ENCODE results near the gene LRRTM4. TPM values are rescaled to one million over a fixed set of nuclear protein-coding genes. Genes with fewer than 3 reads are reported as not detected.
"Not testable (repeated sequence)": the region's sequence is repeated elsewhere in the genome, so short reads cannot be mapped to it uniquely, and the experiment has no call there.

Gene LRRTM4
- polyA plus RNA-seq, 3 donors, result 0.68 to 1.9 (median 1.3) TPM

DNA sequence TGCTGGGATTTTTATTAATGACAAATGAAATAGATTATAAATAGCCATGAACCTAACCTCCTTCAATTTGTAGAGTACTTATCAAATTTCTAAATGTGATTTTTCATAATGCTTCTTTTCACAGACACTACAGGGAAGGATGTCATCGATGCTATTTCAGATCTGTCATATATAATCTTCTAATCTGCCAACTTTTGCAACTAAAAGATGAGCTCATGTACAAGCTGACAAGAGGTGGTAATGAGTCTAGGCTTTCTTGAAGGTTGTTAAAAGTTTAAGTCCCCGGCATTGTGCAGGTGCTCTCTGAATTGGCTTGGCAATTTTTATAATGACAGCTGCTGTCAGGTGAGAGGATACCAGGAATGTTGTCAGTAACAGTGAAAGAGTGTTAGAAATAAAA lies 320.4 kb downstream of the LRRTM4 start:
- DNase-seq (ENCODE audit: extremely low read depth in 1 of 11, low read depth in 9 of 11, low spot score in 4 of 11), result no peak

GRCh38 chr2:77199411-77199810 lies 322.8 kb downstream of the LRRTM4 start:
- DNase-seq (ENCODE audit: extremely low read depth in 1 of 11, low read depth in 9 of 11, low spot score in 4 of 11), result no peak

- no peak for DNase-seq (ENCODE audit: extremely low read depth in 1 of 11, low read depth in 9 of 11, low spot score in 4 of 11)
Measured at GRCh38 chr2:77193858-77194448, 328.2 kb downstream of the LRRTM4 start.

DNA sequence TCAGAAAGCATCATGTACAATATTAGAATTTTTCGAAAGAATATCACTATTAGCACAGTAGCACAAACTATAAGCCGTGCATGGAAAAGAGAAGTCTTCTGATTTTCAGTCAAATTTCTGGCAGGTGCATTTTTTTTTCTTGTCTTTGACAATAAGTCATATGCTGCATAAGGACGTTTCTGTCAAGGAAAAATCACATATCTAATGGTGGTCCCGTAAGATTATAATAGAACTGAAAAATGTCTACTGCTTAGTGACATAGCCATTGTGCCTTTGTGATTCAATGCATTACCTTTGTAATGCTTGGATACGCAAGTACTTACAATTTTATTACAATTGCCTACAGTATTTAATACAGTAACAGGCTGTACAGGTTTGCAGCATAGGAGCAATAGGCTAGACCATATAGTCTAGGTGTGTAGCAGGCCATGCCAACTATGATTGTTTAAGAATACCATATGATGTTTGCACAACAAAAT lies 329.3 kb downstream of the LRRTM4 start:
- DNase-seq (ENCODE audit: extremely low read depth in 1 of 11, low read depth in 9 of 11, low spot score in 4 of 11), result no peak

DNA sequence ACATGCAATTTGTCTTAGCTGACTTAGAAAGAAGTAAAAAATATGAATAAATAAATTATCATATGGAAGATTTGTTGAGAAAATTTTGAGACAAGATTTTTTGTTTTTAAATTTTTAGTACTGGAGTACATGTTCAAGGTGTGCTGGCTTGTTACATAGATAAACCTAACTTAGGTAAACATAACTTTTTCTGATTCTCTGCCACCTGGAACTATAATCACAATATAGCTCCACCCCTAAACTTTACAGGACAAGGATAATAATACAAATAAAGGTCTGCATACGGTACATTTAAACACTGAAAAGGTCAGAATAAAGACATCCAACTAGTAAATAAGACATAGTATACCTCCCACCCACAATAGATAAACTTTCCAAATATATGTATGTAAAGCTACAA lies 330.5 kb downstream of the LRRTM4 start:
- no peak for DNase-seq (ENCODE audit: extremely low read depth in 1 of 11, low read depth in 9 of 11, low spot score in 4 of 11)

- no peak for DNase-seq (ENCODE audit: extremely low read depth in 1 of 11, low read depth in 9 of 11, low spot score in 4 of 11)
Measured at GRCh38 chr2:77190721-77191346, 331.3 kb downstream of the LRRTM4 start.

GRCh38 chr2:77185052-77185451 lies 337.1 kb downstream of the LRRTM4 start:
- no peak for DNase-seq (ENCODE audit: extremely low read depth in 1 of 11, low read depth in 9 of 11, low spot score in 4 of 11)

GRCh38 chr2:77179297-77179696 lies 342.9 kb downstream of the LRRTM4 start:
- no peak for DNase-seq (ENCODE audit: extremely low read depth in 1 of 11, low read depth in 9 of 11, low spot score in 4 of 11)

DNA sequence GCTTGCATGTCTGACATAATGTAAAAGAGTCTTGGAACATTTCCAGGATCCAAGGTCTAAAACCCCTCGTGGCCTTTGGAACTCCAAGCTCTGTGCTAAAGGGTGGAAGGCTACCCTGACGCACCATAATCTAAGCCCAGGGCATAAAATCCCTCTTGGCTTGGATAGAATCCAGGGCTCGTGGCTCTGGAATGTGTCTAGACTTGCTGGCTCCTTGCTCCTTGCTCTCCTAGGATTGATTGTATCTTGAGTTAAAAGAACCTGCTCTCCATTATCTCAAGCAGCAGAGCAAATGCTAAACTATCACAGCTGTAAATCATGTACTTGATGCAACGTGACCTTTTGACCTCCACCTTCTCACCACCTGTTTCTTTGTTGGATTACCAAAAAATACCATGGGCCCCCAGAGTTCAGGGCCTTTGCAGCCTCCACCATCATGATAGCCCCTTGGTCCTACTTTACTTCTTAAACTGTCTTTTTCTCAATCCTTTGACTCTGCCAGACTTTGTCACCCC lies 346.9 kb downstream of the LRRTM4 start:
- not testable (repeated sequence) for DNase-seq (ENCODE audit: extremely low read depth in 1 of 11, low read depth in 9 of 11, low spot score in 4 of 11)

GRCh38 chr2:77169426-77169825 lies 352.8 kb downstream of the LRRTM4 start:
- DNase-seq (ENCODE audit: extremely low read depth in 1 of 11, low read depth in 9 of 11, low spot score in 4 of 11), result no peak

GRCh38 chr2:77164021-77164420 lies 358.2 kb downstream of the LRRTM4 start:
- DNase-seq (ENCODE audit: extremely low read depth in 1 of 11, low read depth in 9 of 11, low spot score in 4 of 11), result not testable (repeated sequence)

GRCh38 chr2:77161009-77161408 lies 361.2 kb downstream of the LRRTM4 start:
- DNase-seq (ENCODE audit: extremely low read depth in 1 of 11, low read depth in 9 of 11, low spot score in 4 of 11), result no peak

GRCh38 chr2:77156599-77156998 lies 365.6 kb downstream of the LRRTM4 start:
- no peak for DNase-seq (ENCODE audit: extremely low read depth in 1 of 11, low read depth in 9 of 11, low spot score in 4 of 11)

DNA sequence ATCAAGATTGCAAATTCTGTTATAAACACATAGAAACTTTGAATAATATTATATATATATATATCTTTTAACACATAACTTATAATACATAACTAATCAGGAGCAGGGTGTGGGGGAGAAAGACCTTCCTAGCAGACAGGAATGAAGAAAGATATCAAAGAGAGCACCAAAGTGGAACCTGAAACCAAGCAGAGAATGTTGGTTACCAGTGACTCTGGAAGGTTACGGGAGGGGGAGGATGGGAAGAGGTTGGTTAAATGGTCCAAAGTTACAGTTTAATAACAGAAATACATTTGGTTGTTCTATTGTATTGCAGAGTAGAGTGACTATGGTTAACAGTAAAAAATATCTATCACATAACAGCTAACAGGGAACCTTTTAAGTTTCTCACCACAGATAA lies 366.7 kb downstream of the LRRTM4 start:
- peak in 3 of 11 donors; percentile 13 to 20 (median 15) for DNase-seq (ENCODE audit: extremely low read depth in 1 of 11, low read depth in 9 of 11, low spot score in 4 of 11)

- no peak for DNase-seq (ENCODE audit: extremely low read depth in 1 of 11, low read depth in 9 of 11, low spot score in 4 of 11)
Measured at GRCh38 chr2:77149565-77149964, 372.6 kb downstream of the LRRTM4 start.

- DNase-seq (ENCODE audit: extremely low read depth in 1 of 11, low read depth in 9 of 11, low spot score in 4 of 11), result peak in 1 of 11 donors; percentile 22
Measured at GRCh38 chr2:77147153-77147552, 375.0 kb downstream of the LRRTM4 start.

DNA sequence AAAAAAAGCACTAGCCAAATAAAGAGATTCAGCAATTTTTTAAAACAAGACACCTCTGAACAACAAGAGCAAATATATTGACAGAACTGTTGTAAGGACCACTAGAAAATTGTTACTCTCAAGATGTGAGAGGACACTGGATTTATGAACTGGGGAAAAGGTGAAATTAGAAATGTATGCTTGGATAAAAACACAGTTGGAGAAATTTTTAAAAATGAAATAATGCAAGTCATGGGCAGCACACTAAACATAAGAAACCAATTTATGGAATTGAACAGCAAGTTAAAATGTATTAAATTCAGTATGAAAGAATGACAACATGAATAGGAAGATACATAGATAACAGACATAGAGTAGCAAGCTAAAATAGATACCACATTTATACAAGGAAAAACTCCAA lies 377.4 kb downstream of the LRRTM4 start:
- no peak for DNase-seq (ENCODE audit: extremely low read depth in 1 of 11, low read depth in 9 of 11, low spot score in 4 of 11)

DNA sequence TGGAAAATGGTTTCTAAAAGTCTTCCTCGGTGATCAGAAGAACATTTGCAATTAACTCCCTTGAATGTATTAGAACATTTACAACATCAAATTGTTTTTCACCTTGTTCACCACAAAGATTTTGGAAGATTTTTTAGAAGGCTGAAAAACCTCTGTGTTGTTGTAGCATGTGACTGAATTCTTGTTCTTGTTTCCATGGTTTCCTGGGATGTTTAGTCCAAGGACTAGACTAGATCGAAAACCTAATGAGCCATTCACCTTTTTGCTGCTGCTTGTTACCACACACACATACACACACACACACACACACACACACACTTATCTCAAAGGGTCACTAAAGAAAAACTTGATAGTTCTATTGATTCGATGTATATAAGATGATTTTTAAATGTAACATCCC lies 380.0 kb downstream of the LRRTM4 start:
- DNase-seq (ENCODE audit: extremely low read depth in 1 of 11, low read depth in 9 of 11, low spot score in 4 of 11), result no peak

GRCh38 chr2:77128479-77128878 lies 393.7 kb downstream of the LRRTM4 start:
- not testable (repeated sequence) for DNase-seq (ENCODE audit: extremely low read depth in 1 of 11, low read depth in 9 of 11, low spot score in 4 of 11)

DNA sequence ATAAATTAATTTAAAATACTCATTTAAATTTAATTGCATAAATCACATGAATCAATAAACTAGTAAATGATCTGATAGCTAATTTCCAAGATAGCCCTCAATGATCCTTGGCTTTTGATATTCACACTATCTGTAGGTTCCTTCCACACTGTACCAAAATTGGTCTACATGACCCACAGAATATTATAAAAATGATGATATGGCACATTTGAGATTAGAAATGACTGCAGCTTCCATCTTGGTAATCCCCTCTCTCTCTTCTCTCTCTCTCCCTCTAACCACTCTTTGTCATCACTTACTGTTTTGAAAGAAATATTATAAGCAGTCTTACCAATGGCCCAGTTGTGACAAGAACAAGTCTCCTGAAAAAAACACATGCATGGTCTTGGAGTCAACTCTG lies 394.8 kb downstream of the LRRTM4 start:
- DNase-seq (ENCODE audit: extremely low read depth in 1 of 11, low read depth in 9 of 11, low spot score in 4 of 11), result no peak

DNA sequence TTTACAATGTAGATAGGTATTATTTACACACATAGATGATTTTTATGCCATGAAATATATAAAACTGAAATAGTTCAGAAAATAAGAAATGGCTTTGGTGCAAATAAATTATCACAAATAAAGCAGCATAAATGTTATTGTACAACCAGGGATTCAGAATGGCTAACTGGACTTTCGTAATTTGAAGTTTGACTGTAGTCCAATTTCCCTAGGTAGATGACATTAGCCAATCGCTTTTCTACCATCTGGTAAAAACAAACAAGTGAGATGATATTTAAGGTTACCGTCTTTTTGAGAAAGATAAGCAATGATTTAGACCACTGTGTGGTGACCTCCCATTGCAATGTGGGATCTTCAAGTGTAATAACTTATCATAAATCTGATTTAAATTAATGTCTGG lies 400.7 kb downstream of the LRRTM4 start:
- no peak for DNase-seq (ENCODE audit: extremely low read depth in 1 of 11, low read depth in 9 of 11, low spot score in 4 of 11)
